ENCODE results near the gene RBMS1.

RBMS1 gene

GRCh38 chr2:160301420-160301819, 192.2 kb downstream of the RBMS1 start:
- no peak for DNase-seq (ENCODE audit: low spot score)

- no peak for DNase-seq (ENCODE audit: low spot score)
Observed at GRCh38 chr2:160300203-160300602, 193.4 kb downstream of the RBMS1 start.

DNA sequence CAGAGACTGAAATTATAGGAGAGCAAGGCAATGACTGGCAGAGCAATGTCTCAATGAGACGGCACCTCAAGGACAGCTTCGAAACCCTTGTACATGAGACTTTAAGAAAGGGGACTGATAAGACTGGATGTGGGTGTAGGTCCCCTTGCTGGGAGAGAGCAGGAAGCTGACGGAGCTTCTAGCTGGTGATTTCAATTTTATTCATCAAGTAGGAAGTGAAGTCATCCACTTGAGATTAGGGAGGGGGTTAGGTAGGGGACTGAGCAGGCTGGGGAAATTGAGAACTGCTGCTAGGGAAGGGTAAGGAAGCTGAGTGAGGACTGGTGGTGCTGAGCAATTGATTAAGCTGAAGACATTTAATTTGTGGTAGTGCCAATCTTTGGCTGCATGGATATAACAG, 194.1 kb downstream of the RBMS1 start:
- DNase-seq (ENCODE audit: low spot score): no peak

DNA sequence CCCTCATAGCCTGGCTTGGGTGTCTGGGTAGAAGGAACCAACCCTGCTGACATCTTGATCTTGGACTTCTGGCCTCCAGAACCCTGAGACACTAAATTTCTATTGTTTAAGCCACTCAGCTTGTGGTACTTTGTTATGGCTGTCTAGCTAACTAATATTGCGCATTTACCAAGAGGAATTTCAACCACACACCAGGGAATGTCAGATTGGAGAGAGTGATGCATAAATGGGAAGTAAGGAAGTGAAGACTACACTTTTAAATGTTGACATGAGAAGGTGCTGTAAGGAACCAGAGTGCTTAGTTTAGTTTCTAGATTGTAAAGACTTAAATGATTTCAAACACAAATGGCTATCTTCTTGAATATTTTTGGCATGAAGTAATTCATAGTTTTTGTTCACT, 194.6 kb downstream of the RBMS1 start:
- no peak for DNase-seq (ENCODE audit: low spot score)

- DNase-seq (ENCODE audit: low spot score): no peak
Observed at GRCh38 chr2:160295519-160296207, 197.9 kb downstream of the RBMS1 start.

DNA sequence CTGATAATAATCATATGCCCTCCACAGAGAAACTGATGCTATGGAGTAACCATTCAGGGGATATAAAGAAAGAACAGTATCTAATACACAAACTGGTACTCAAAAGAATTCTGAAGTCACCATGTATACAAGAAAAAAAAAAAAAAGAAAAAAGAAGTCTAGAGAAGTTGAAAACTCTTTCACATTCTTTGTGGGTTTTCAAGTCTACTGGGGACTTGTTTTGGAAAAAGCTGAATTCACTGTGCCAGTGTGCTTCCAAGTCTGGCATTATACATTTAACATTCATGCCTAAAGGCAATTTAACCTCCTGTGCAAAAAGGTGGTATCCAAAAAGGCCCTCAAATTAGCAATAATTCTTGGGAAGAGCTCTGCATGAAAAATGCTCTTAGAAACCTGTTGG, 198.7 kb downstream of the RBMS1 start:
- no peak for DNase-seq (ENCODE audit: low spot score)

DNA sequence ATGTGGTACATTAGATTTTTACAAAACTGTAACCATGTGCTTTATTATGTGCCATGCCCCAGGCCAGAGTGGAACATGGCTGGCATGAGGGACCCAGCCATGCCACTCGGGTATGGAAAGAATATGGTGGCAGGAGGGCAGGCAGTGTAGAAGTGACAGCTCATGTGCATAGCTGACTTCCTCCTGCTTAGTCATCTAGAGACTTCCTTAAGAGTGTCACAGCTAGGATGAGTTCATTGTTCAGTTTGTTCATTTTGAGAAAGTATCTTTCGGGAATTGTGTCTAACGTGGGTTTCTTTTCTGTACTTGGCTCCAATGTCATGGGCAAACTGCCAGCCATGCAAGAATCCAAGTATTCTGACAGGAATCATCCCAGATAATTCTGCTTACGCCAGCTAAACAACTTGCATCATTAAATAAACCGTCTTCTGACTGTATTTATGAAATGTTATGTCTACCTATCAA, 199.2 kb downstream of the RBMS1 start:
- no peak for DNase-seq (ENCODE audit: low spot score)

- DNase-seq (ENCODE audit: low spot score): no peak
Observed at GRCh38 chr2:160293391-160294091, 200.1 kb downstream of the RBMS1 start.

DNA sequence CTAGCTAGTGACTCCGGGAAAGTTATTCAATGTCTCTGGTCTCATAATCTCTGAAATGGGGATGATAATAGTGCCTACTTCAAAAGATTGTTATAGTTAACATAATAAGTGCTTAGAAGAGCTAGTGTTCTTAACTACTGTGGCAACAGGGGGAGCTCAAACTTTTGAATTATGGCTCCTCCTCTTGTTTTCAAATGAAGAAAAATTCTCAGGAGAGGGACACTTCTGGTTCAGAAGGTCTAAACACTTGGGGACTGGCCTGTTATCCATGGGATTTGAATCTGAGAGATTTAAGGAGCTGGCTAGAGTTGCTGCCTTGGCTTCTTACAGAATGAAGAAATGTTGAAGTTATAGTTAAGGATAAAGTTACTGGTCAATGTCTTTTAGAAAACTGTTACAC, 201.4 kb downstream of the RBMS1 start:
- DNase-seq (ENCODE audit: low spot score): no peak

GRCh38 chr2:160291382-160291781, 202.2 kb downstream of the RBMS1 start:
- no peak for DNase-seq (ENCODE audit: low spot score)

- DNase-seq (ENCODE audit: low spot score): no peak
Observed at GRCh38 chr2:160290598-160290997, 203.0 kb downstream of the RBMS1 start.

DNA sequence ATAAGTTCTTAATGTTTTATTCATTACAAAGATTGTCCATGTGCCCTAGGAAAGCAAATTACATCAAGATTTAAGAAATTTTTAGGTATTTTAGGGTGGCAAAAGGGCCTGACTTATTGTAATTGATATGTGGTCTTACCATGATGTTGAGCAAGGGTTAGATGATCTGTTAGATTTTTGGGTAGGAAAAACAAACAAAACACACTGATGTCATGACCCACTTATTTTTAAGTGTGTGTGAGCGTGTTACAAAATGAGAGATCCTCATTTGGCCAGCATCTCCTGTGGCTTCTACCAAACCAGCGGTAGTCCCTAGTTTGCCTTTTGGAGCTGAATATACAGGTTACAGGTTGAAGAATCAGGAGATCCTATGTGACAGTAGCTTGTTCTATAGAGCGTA, 203.8 kb downstream of the RBMS1 start:
- DNase-seq (ENCODE audit: low spot score): no peak

GRCh38 chr2:160289126-160289525, 204.5 kb downstream of the RBMS1 start:
- no peak for DNase-seq (ENCODE audit: low spot score)

DNA sequence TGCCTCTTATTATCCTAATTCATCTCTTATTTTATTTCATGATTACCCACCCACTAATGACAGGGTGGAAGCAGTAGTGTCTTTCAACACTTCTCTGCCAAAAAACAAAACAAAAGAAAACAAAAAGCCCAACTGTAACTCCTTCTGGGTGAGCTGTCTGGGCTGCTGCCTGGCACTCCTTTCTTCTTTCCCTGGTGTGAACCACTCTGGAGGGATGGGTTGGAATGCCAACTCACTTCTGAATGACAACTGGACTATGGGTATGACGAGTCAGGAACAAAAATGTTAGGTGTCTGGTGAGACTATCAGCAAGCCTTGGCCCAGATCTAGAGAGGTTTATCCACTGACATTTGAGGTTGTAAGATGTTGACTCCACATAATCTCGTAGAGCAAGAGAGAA, 205.3 kb downstream of the RBMS1 start:
- DNase-seq (ENCODE audit: low spot score): no peak

DNA sequence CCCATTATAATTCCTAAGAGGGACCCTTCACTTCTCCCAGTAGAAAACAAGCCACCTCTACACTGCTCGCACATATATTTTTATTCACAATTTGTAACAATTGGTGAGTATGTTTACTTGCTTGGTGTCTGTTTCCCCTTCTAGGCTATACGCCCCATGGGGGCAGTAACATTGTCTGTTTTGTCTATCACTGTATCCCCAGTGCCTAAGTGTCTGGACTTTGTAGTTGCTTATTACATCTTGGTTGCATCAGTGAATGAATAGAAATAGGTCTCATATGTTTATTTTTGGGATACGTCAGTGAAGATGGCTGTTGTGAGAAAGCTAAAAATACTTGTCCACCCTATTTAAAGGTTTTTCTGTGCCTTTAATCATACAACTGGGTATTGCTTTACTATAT, 206.1 kb downstream of the RBMS1 start:
- DNase-seq (ENCODE audit: low spot score): no peak

- no peak for DNase-seq (ENCODE audit: low spot score)
Observed at GRCh38 chr2:160286551-160286950, 207.1 kb downstream of the RBMS1 start.

DNA sequence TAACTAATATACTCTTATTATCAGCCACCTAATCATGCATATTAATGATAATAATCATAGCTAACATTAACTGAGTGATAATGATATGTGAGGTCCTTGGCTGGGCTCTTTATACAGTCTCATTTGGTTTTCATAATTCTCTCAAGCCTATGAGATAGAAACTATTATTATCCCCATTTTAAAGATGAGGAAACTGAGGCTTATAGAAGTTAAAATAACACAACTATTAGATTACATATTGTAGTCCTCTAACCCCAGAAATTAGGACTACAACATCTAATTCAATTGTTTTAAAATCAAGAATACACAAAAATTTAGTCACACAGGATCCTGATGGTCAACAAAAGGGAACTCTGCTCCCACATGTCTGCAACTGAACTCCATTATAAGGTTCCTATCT, 209.9 kb downstream of the RBMS1 start:
- no peak for DNase-seq (ENCODE audit: low spot score)

DNA sequence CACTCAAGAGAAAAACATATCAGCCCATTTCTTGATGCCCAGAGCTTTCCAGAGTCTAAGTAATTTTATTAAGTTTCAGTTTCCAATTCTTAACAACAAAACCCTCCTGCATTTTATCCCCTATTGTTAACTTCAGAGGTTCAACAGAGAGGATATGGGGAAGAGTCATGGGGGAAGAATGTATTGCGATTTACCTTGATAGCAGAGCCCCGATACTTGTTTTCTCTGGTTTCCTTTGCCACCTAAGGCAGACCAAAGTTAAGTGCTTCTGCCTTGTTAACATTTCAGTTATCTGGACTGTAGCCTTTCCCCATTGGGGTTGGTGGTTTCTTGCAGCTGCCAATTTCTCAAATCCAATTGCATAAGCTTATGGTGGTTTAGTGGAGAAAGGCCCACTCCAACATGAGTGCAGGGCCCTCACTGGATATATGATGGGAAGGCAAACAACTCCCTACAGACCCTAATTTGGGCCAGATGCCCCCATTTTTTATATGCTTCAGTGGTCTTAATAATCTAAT, 211.5 kb downstream of the RBMS1 start:
- DNase-seq (ENCODE audit: low spot score): no peak

DNA sequence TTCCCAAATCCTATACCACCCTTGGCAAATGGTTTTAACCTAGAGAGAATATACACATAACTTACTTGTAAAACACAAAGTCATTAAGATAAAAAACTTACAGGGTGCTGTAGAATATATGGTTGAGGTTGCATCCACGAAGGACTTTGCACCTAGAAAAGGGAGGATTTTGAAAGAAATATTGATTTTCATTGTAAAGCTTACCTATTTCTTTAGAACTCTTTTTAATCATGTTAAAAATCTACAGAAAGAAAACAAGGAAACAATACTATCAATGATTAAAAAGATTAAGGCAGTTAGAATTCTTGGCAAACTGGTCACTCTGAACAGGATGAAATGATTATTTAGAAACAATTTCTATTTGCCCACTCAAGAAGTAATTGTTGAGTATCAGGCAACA, 212.4 kb downstream of the RBMS1 start:
- no peak for DNase-seq (ENCODE audit: low spot score)

GRCh38 chr2:160279813-160280465, 213.7 kb downstream of the RBMS1 start:
- DNase-seq (ENCODE audit: low spot score): no peak

DNA sequence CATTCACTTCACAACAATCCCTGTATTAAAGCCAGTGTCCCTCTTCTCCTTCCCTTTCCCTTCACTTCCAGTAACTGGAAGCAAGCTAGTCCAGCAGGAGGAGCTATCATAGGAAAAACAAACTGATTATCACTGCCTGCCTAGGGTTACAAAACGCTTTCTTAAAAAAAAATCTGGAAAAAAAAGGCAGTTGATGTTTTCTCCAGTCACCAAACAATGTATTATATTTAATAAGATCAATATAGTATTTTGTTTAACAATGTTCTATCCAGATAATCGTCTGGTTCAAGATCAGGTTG, 214.8 kb downstream of the RBMS1 start:
- no peak for DNase-seq (ENCODE audit: low spot score)

- no peak for DNase-seq (ENCODE audit: low spot score)
Observed at GRCh38 chr2:160278101-160278878, 215.3 kb downstream of the RBMS1 start.
